Nephron (organoid): ENCODE measurements around the gene PLCD1.
"Not testable (repeated sequence)": the region's sequence is repeated elsewhere in the genome, so short reads cannot be mapped to it uniquely, and the experiment has no call there.

Experiments used
- H3K27ac Mint-ChIP-seq, 3 experiments: 2 replicates each; pipeline ENCODE4 v1.8.0; 2020; ENCODE audit warnings: mixed read lengths in 3 of 3, mild to moderate bottlenecking in 2 of 3, moderate library complexity in 1 of 3
- H3K27me3 Mint-ChIP-seq: 2 replicates; pipeline ENCODE4 v1.8.0; 2021; ENCODE audit warnings: low read depth, mild to moderate bottlenecking, moderate library complexity, mixed read lengths
- H3K36me3 Mint-ChIP-seq: 2 replicates; pipeline ENCODE4 v1.8.0; 2020; ENCODE audit warnings: low read depth, mixed read lengths
- H3K4me1 Mint-ChIP-seq: 2 replicates; pipeline ENCODE4 v1.8.0; 2020; ENCODE audit warnings: mixed read lengths
- H3K4me3 Mint-ChIP-seq, 3 experiments: 2 replicates each; pipeline ENCODE4 v1.8.0; 2020; ENCODE audit warnings: mild to moderate bottlenecking in 3 of 3, mixed read lengths in 3 of 3, moderate library complexity in 2 of 3
- H3K9me3 Mint-ChIP-seq: 2 replicates; pipeline ENCODE4 v1.8.0; 2020; ENCODE audit warnings: mixed read lengths
- TF ChIP-seq, protein P1 (sequence below), 3 experiments: fragments of 200-600 bp; sonication (generic); IDR thresholded peaks; one replicate each; pipeline ENCODE4 v1.5.0; 2021; ENCODE audit warnings: antibody characterized with exemption in 3 of 3; ENCODE audit not compliant: unreplicated experiment in 3 of 3

PLCD1 gene

DNA sequence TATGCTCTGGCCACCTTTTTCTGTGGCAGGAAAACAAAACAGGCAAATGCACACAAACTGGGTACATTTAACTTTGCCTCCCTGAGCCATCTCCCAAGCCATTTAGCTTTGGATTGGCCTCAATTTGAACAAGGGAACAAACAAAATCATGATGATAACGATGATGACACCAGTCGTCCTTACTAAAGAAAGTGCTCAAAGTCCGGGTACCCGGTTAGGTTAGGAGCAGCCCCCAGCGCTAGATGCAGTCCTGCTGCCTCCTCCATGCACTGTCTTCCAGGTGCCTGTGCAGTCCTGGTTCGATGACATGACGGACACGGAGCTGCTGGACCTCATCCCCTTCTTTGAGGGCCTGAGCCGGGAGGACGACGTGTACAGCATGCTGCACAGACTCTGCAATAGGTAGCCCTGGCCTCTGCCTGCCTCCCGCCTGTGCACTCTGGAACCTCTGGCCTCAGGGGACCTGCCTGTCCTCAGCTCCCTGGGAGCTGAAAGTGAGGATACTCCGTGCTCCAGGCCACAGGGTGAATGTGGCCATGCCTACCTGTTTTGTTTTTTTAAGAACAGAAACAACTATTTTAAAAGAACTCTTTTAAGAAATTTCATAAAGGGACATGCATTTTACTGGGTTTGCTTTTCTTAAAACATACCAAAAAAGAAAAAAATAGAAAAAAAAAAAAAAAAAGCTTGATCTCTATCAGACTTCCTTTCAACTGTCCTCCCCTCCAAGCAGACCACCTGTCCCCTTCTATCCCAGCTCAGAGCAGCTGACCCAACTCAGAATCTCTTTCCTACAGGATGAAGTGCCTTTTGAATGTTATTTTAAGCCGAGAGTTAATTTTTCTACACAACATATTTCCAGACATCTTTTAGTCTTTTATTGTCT is 48.7 kb downstream of the PLCD1 start:
- Mint-ChIP-seq H3K9me3 (no peaks in the 10 kb centered on the region), H3K36me3 (peaks cover 41% of the 10 kb centered on the region), H3K27me3 (no peaks in the 10 kb centered on the region), H3K4me3 (no peak overlapping the region), H3K27ac (peak overlapping the region; percentile 70 to 86 (median 75)), H3K4me1 (peaks cover 25% of the 10 kb centered on the region)
- TF ChIP-seq, protein P1, sequence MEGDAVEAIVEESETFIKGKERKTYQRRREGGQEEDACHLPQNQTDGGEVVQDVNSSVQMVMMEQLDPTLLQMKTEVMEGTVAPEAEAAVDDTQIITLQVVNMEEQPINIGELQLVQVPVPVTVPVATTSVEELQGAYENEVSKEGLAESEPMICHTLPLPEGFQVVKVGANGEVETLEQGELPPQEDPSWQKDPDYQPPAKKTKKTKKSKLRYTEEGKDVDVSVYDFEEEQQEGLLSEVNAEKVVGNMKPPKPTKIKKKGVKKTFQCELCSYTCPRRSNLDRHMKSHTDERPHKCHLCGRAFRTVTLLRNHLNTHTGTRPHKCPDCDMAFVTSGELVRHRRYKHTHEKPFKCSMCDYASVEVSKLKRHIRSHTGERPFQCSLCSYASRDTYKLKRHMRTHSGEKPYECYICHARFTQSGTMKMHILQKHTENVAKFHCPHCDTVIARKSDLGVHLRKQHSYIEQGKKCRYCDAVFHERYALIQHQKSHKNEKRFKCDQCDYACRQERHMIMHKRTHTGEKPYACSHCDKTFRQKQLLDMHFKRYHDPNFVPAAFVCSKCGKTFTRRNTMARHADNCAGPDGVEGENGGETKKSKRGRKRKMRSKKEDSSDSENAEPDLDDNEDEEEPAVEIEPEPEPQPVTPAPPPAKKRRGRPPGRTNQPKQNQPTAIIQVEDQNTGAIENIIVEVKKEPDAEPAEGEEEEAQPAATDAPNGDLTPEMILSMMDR (IDR thresholded peaks at IDR 0.05; ENCODE audit: unreplicated experiment in 3 of 3) = no peak

DNA sequence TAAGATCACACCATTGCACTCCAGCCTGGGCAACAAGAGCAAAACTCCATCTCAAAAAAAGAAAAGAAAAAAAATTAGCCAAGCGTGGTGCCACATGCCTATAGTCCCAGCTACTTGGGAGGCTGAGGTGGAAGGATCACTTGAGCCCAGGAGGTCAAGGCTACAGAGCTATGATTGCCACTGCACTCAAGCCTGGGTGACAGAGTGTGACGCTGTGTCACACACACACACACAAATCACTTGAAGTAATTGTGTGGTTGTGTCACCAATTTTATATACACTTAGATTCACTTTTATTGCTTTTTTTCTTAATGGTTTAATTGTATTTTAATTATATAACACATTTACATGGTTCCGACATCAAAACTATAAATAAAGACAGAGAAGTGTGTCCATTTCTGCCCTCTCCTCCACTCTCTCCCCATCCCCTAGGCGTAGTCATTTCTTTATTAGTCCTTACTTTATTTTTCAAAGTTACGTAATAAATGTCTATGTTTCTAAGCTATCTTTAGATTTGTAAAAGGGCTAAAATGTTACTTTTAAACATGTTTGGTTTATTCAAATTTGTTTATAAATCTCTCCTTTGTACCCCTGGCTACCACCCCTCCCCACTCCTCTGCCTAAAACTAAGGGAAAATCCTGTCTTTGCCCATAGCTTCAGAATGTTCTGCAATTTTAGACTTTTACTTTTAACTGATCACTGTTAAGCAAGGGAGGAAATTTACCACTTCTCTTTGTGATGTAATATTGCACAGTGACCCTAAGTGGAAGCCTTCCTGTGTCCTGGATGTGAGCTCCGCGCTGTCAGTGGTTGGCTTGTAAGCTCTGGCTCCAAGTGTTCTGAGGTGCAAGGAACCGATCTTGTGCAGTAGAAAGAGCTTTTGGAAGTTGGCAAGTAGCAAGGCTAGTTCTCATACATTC is 49.6 kb downstream of the PLCD1 start:
- Mint-ChIP-seq H3K27me3 (no peaks in the 10 kb centered on the region), H3K36me3 (peaks cover 46% of the 10 kb centered on the region), H3K27ac (no peak overlapping the region), H3K9me3 (no peaks in the 10 kb centered on the region), H3K4me3 (no peak overlapping the region), H3K4me1 (peaks cover 22% of the 10 kb centered on the region)
- TF ChIP-seq, protein P1 (IDR thresholded peaks at IDR 0.05; ENCODE audit: unreplicated experiment in 3 of 3) = no peak

DNA sequence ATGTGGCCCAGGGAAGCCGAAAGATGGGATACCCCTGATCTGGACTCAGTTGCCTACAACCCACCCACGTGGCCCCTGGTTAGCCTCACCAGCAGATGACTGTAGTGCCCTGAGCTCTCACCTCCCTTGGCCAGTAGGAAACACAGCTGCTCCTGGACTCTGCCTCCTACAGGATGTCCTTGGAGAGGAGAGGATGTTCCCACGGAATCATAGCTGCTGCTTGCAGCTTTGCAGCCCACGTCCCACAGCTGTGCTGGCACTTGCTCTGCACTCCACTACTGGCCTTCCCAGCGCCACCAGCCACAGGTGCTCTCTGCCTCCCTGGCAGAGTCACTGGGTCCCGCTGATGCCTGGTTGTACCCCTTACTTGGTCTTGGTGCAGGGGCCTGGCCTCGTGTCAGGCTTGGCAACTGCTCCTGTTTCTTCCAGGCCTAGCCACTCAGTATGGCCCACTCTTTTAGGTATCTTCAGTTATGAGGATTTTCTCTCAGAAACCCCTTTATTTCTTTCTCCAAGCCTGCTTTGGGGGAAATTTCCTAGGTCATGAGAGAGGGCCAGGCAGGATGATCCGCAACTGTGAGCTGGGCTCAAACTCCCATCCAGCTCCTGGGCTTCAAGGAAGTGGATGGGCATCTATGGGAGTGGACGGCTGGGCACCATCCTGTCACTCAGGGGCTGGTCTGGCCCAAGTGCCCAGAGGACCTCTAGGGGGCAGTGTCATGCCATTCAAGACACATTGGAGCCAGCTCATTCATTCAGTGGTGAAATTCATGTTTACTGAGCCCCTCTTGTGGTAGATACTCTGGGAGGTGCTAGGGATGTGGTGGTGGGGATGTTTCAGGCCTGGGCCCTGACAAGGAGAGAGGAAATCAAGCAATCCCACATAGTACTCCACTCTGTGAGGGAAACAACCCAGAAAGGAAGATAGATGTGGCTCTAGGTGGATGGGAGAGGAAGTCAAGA is 55.0 kb downstream of the PLCD1 start:
- Mint-ChIP-seq H3K36me3 (peaks cover 58% of the 10 kb centered on the region), H3K9me3 (no peaks in the 10 kb centered on the region), H3K27ac (peak overlapping the region in 1 of 3 experiments; percentile 39), H3K4me1 (peaks cover 32% of the 10 kb centered on the region), H3K4me3 (no peak overlapping the region), H3K27me3 (no peaks in the 10 kb centered on the region)
- TF ChIP-seq, protein P1 (IDR thresholded peaks at IDR 0.05; ENCODE audit: unreplicated experiment in 3 of 3) = peak; percentile 52 to 68 (median 67)

DNA sequence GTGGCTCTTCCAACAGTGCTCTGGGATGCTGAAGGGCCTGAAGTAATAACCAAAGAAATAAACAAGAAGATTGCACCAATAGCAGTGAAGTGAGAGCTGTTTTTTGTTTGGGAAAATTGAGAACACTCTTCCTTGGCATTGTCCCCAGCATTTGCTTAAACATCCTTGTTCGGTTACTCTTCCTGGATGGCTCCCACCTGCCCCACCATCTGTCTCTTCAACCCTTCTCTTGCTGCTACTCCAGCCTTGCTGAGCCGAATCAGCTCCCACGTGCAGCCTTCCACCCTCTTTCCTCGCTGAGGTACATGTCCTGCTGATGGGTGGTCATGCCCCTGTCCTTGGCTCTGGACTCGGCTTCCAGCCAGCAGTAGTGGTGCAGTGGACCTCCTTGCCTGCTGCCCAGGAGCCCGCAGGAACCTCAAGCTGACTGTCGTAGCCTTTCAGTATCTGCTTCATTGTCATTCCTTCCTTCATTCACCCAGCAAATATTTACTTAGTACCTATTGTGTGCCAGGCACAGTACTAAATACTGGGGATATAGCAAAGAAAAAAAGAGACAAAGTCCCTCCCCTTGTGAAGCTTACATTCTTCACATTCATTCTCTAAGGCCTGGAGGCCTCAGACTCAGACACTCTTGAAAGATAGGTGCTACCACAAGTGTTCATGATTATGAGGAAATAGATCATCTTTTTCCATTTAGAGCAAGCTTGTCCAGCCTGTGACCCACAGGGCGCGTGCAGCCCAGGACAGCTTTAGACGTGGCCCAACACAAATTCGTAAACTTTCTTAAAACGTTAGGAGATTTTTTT is 56.0 kb downstream of the PLCD1 start:
- Mint-ChIP-seq H3K4me1 (peaks cover 38% of the 10 kb centered on the region), H3K27me3 (no peaks in the 10 kb centered on the region), H3K4me3 (no peak overlapping the region), H3K36me3 (peaks cover 60% of the 10 kb centered on the region), H3K27ac (peak overlapping the region in 1 of 3 experiments; percentile 39), H3K9me3 (no peaks in the 10 kb centered on the region)
- TF ChIP-seq, protein P1 (IDR thresholded peaks at IDR 0.05; ENCODE audit: unreplicated experiment in 3 of 3) = no peak

DNA sequence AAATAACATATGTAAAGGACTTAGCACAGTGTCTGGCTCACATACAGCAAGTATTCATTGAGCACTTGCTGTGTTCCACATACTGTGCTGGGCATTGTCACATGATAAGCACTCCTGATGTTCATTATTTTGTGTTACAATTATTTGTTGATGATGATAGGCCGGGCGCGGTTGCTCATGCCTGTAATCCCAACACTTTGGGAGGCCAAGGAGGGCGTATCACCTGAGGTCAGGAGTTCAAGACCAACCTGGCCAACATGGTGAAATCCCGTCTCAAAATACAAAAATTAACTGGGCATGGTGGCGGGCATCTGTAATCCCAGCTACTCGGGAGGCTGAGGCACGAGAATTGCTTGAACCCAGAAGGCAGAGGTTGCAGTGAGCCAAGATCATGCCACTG is 57.4 kb downstream of the PLCD1 start:
- H3K27me3 Mint-ChIP-seq, H3K27ac Mint-ChIP-seq, H3K9me3 Mint-ChIP-seq, H3K4me3 Mint-ChIP-seq: not testable (repeated sequence)
- peaks cover 61% of the 10 kb centered on the region for H3K36me3 Mint-ChIP-seq
- H3K4me1 Mint-ChIP-seq = peaks cover 43% of the 10 kb centered on the region
